Non-pigmented ciliary epithelial cell (primary cell): ENCODE measurements around the gene SAMD11.
"Not testable (repeated sequence)": the region's sequence is repeated elsewhere in the genome, so short reads cannot be mapped to it uniquely, and the experiment has no call there.

Experiments
- DNase-seq: peaks from one replicate; pipeline ENCODE4 v3.0.0-alpha.2; 2010; ENCODE audit warnings: low read depth

SAMD11 gene

GRCh38 chr1:974687-975328 is 51.1 kb downstream of the SAMD11 start:
- no peak for DNase-seq

- no peak for DNase-seq
These were observed 51.6 kb downstream of the SAMD11 start for GRCh38 chr1:975365-975764.

- DNase-seq: no peak
These were observed 52.4 kb downstream of the SAMD11 start for GRCh38 chr1:975896-976683.

- DNase-seq: not testable (repeated sequence)
These were observed 53.1 kb downstream of the SAMD11 start for GRCh38 chr1:976791-977190.

- DNase-seq: no peak
These were observed 54.5 kb downstream of the SAMD11 start for GRCh38 chr1:978069-978834.

- no peak for DNase-seq
These were observed 55.4 kb downstream of the SAMD11 start for GRCh38 chr1:978835-979743.

- DNase-seq: no peak
These were observed 56.0 kb downstream of the SAMD11 start for GRCh38 chr1:979744-980072.

- no peak for DNase-seq
These were observed 56.4 kb downstream of the SAMD11 start for GRCh38 chr1:980137-980571.

- no peak for DNase-seq
These were observed 57.1 kb downstream of the SAMD11 start for GRCh38 chr1:980602-981395.

GRCh38 chr1:981491-981954 is 57.8 kb downstream of the SAMD11 start:
- DNase-seq: no peak

- no peak for DNase-seq
These were observed 58.3 kb downstream of the SAMD11 start, which contains the start of gene PERM1 for GRCh38 chr1:981955-982558. Gene PERM1 (minus strand): TSS chr1:982093. CDS start chr1:981029, 1,064 bp downstream.

- no peak for DNase-seq
These were observed 59.2 kb downstream of the SAMD11 start for GRCh38 chr1:982765-983436.

- DNase-seq: no peak
These were observed 60.2 kb downstream of the SAMD11 start for GRCh38 chr1:983798-984475.

GRCh38 chr1:984476-984814 is 60.7 kb downstream of the SAMD11 start:
- no peak for DNase-seq

- no peak for DNase-seq
These were observed 61.4 kb downstream of the SAMD11 start for GRCh38 chr1:985126-985525.

GRCh38 chr1:988061-988460 is 64.3 kb downstream of the SAMD11 start:
- DNase-seq: not testable (repeated sequence)

GRCh38 chr1:991275-991674 is 67.6 kb downstream of the SAMD11 start:
- DNase-seq: not testable (repeated sequence)

- DNase-seq: no peak
These were observed 68.2 kb downstream of the SAMD11 start for GRCh38 chr1:991895-992294.

- DNase-seq: no peak
These were observed 68.6 kb downstream of the SAMD11 start for GRCh38 chr1:992362-992761.
